AG04450 (cell line): ENCODE results near the gene ARHGEF38. TPM values are rescaled to one million over a fixed set of nuclear protein-coding genes. Genes with fewer than 3 reads are reported as not detected.
A peak's percentile ranks its signal among the peaks of the same experiment; 100 is the strongest.

Experiments used
- CTCF ChIA-PET: fragments of 300-600, 350-600 bp; formaldehyde crosslinking; extraction: SDS; loops from one replicate; lab custom pipeline; 2022; ENCODE audit warnings: antibody characterized with exemption, inconsistent platforms; lab: Charles Lee
- POLR2A ChIA-PET: fragments of 350-600 bp; formaldehyde crosslinking; extraction: SDS; loops from one replicate; lab custom pipeline; 2021; ENCODE audit warnings: antibody characterized with exemption, inconsistent platforms; lab: Yijun Ruan, JAX
- DNase-seq: peaks from one replicate; pipeline ENCODE4 v3.0.0-alpha.2; 2011; ENCODE audit warnings: low read depth, low spot score
- H3K27ac ChIP-seq: one replicate; pipeline ENCODE4 v1.5.1; 2012; ENCODE audit warnings: low read depth, low read length, control low read depth
- H3K27me3 ChIP-seq: one replicate; pipeline ENCODE4 v1.6.0; 2012; ENCODE audit warnings: low read length; ENCODE audit not compliant: control insufficient read depth, insufficient read depth
- H3K4me3 ChIP-seq: 2 replicates; pipeline ENCODE4 v1.5.1; 2011; ENCODE audit warnings: mild to moderate bottlenecking, low read depth, low read length, control low read depth
- H3K9me3 ChIP-seq: 2 replicates; pipeline ENCODE4 v1.5.1; 2012; ENCODE audit warnings: low read length; ENCODE audit not compliant: control insufficient read depth, insufficient read depth
- CTCF ChIP-seq: IDR thresholded peaks from 2 replicates; pipeline ENCODE4 v1.5.1; 2011; ENCODE audit warnings: low read depth, low read length, control low read depth, inconsistent platforms
- polyA plus RNA-seq: library from polyadenylated mRNA; depleted of rRNA; stranded (reverse); fragments of >200 nt; gene quantifications from 2 replicates; pipeline ENCODE4 v1.2.3, GENCODE V29; 2011

The ARHGEF38 gene
- polyA plus RNA-seq, 1 experiment, result not detected

DNA sequence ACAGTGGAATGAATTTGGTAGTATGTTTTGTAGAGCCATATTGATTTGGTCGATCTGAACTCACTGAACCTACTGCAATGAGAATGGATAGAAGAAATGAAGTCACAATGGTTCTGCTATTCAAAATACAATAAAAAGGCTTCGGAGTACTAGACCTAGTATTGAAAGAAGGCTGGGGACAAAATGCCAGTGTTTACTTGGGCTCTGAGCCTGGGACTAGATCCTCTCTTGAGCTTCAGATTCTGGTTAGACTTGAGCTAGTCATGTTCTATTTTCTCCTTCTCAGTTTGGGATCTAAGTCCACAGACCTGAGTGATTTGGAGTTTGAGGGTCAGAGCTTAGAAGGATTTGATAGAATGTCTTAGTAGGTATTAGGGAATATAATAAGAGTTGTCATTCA lies 146.2 kb downstream of the ARHGEF38 start:
- ChIA-PET CTCF (no interaction called here), POLR2A (no interaction called here)
- H3K27me3 ChIP-seq, result no peaks in the 10 kb centered on the region
- no peak for TF ChIP-seq CTCF
- H3K27ac ChIP-seq, result no peak overlapping the region
- no peak for DNase-seq
- no peak overlapping the region for H3K4me3 ChIP-seq
- H3K9me3 ChIP-seq, result no peaks in the 10 kb centered on the region

GRCh38 chr4:105707782-105708180 lies 155.4 kb downstream of the ARHGEF38 start:
- DNase-seq, result no peak
- POLR2A ChIA-PET, result no interaction called here
- Histone ChIP-seq H3K4me3 (peak overlapping the region; percentile 95), H3K27me3 (no peaks in the 10 kb centered on the region), H3K9me3 (no peaks in the 10 kb centered on the region; the same call in 1 of the 2 replicates), H3K27ac (peak overlapping the region; percentile 68)
- TF ChIP-seq CTCF, result no peak
- CTCF ChIA-PET, result interaction anchor here (1.9 kb wide), 1 partner anchor 187 kb away, joined by 5 read pairs; no protein-coding TSS in a partner anchor

DNA sequence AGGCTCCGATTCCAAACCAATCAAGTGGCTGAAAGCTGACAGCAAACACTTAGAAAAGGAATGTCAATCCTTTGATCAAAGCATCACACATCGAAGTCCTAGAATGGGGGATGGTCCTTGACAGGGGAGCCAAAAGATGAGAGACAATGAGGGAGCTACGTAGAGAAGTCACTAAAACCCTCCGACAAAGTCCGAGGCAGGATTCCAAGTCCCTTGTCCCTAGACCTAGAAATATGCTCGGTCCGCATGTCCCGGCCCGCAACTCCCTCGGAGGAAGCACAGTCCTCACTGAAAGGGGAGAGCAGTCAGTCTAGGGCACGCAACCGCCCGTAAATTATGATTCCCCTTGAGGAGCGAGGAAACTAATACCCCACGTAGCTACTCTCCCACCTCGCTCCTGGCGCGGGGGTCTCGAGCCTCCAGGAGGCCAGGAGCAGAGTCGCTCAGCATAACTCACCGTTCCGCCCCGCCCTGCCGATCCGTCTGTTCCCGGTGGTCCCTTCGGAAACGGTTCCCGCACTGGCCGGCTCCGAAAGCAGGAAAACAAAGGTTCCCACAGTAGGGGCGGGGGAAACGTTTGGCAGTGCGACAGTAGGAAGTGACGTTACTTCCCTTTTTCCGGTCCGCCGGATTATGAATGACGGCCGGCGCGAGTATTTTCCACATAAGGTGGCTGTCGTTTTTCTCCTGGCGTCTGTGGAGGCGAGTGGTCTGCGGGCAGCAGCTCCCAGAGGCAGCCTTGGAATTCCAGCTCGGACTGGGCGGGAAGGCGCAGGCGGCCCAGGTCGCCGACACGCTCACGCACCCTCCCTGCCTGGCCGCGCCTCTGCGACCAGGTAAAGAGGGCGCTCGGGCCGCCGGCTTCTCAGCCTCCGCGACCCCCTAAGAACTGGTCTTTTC lies 156.0 kb downstream of the ARHGEF38 start, which contains the start of the genes GSTCD and INTS12:
TSS of gene GSTCD (plus strand) at position 604 of the 900 bp plus-strand sequence. CDS start 8,830 bp downstream, outside the sequence.
TSS of gene INTS12 (minus strand) at position 509 of the 900 bp plus-strand sequence. CDS start 8,684 bp downstream, outside the sequence.
- ChIA-PET POLR2A (no interaction called here), CTCF (interaction anchor here (1.1 to 1.9 kb wide), 2 partner anchors 10 to 188 kb away, joined by 3 to 5 read pairs; no protein-coding TSS in a partner anchor)
- Histone ChIP-seq H3K27me3 (no peaks in the 10 kb centered on the region), H3K4me3 (peak within 1 kb of the TSS; percentile 95), H3K27ac (peak within 1 kb of the TSS; percentile 68), H3K9me3 (no peaks in the 10 kb centered on the region; the same call in 1 of the 2 replicates)
- peak; percentile 84 for DNase-seq
- no peak for TF ChIP-seq CTCF

DNA sequence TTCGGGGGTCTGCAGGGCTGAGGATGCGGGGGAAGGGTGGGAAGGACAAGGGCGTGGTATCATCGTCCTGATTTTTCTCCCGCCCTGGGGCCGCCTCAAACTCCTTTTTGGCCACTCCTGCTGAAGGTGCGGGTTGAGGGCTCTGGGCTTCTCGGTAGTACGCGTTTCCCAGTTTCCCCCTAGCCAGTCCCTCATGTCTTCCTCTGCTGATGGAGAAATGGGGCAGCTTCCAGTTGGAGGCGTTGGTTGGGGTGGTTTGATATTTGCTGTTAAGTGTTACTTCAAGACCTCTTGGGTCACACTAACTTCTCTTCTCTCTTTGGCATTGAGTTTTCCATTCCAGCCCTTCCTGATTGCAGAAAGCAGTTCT lies 156.6 kb downstream of the ARHGEF38 start:
- no peaks in the 10 kb centered on the region for H3K27me3 ChIP-seq
- no peak for TF ChIP-seq CTCF
- H3K27ac ChIP-seq, result peak overlapping the region; percentile 68
- DNase-seq, result no peak
- H3K4me3 ChIP-seq, result peak overlapping the region; percentile 95
- POLR2A ChIA-PET, result no interaction called here
- no peaks in the 10 kb centered on the region; the same call in 1 of the 2 replicates for H3K9me3 ChIP-seq
- CTCF ChIA-PET, result interaction anchor here (1.1 kb wide), 1 partner anchor 10 kb away, joined by 3 read pairs; no protein-coding TSS in a partner anchor
